Neural progenitor cell (in vitro differentiated cells): ENCODE results near the gene RAB29. TPM values are rescaled to one million over a fixed set of nuclear protein-coding genes. Genes with fewer than 3 reads are reported as not detected.

ENCODE experiments used
- DNase-seq: peaks from one replicate; pipeline ENCODE4 v3.0.0-alpha.2; 2016; ENCODE audit warnings: low spot score
- H2AFZ ChIP-seq: fragments of 200-600 bp; sonication (generic); replicated peaks from 2 replicates; pipeline ENCODE4 v1.6.1; 2016; ENCODE audit warnings: antibody characterized with exemption
- H3F3A ChIP-seq: fragments of 200-600 bp; sonication (generic); 2 replicates; pipeline ENCODE4 v1.6.1; 2016; ENCODE audit warnings: antibody characterized with exemption, low read depth
- H3K27ac ChIP-seq: fragments of 200-600 bp; sonication (generic); 2 replicates; pipeline ENCODE4 v1.5.1; 2016; ENCODE audit warnings: mild to moderate bottlenecking
- H3K27me3 ChIP-seq: fragments of 200-600 bp; sonication (generic); 2 replicates; pipeline ENCODE4 v1.6.1; 2016; ENCODE audit warnings: mild to moderate bottlenecking, moderate library complexity
- H3K36me3 ChIP-seq: fragments of 200-600 bp; sonication (generic); 2 replicates; pipeline ENCODE4 v1.5.1; 2016
- H3K4me1 ChIP-seq: fragments of 200-600 bp; sonication (generic); 2 replicates; pipeline ENCODE4 v1.6.1; 2016; ENCODE audit warnings: mixed run types
- H3K4me2 ChIP-seq: fragments of 200-600 bp; sonication (generic); 2 replicates; pipeline ENCODE4 v1.6.1; 2016
- H3K4me3 ChIP-seq: fragments of 200-600 bp; sonication (generic); 2 replicates; pipeline ENCODE4 v1.5.1; 2016
- H3K79me2 ChIP-seq: fragments of 200-600 bp; sonication (generic); 2 replicates; pipeline ENCODE4 v1.6.1; 2016; ENCODE audit warnings: low read depth
- H3K9ac ChIP-seq: fragments of 200-600 bp; sonication (generic); 2 replicates; pipeline ENCODE4 v1.6.1; 2016
- H3K9me3 ChIP-seq: fragments of 200-600 bp; sonication (generic); 2 replicates; pipeline ENCODE4 v1.5.1; 2016; ENCODE audit warnings: low read depth
- H4K20me1 ChIP-seq: fragments of 200-600 bp; sonication (generic); 2 replicates; pipeline ENCODE4 v1.6.1; 2016; ENCODE audit warnings: low read depth
- H3K27ac Mint-ChIP-seq: 3 replicates; pipeline ENCODE4 v1.8.0; 2021; ENCODE audit warnings: mixed read lengths
- H3K27me3 Mint-ChIP-seq: 2 replicates; pipeline ENCODE4 v1.8.0; 2022; ENCODE audit warnings: low read depth, mild to moderate bottlenecking, inconsistent platforms, moderate library complexity, mixed read lengths; ENCODE audit not compliant: insufficient read depth
- H3K36me3 Mint-ChIP-seq: 3 replicates; pipeline ENCODE4 v1.8.0; 2021; ENCODE audit warnings: mixed read lengths
- H3K4me1 Mint-ChIP-seq: 3 replicates; pipeline ENCODE4 v1.8.0; 2021; ENCODE audit warnings: mixed read lengths
- H3K4me3 Mint-ChIP-seq: 3 replicates; pipeline ENCODE4 v1.8.0; 2021; ENCODE audit warnings: mild to moderate bottlenecking, moderate library complexity, mixed read lengths
- H3K9me3 Mint-ChIP-seq: 3 replicates; pipeline ENCODE4 v1.8.0; 2020; ENCODE audit warnings: mixed read lengths
- CTCF ChIP-seq: fragments of 200-600 bp; sonication (generic); IDR thresholded peaks from 2 replicates; pipeline ENCODE4 v1.5.1; 2017; ENCODE audit warnings: antibody characterized with exemption, mild to moderate bottlenecking
- EZH2 ChIP-seq: fragments of 200-600 bp; sonication (generic); IDR thresholded peaks from 2 replicates; pipeline ENCODE4 v1.6.1; 2017; ENCODE audit warnings: antibody characterized with exemption, mild to moderate bottlenecking, moderate library complexity
- EZH2phosphoT487 ChIP-seq: fragments of 200-600 bp; sonication (generic); IDR thresholded peaks from 2 replicates; pipeline ENCODE4 v1.6.1; 2017; ENCODE audit warnings: antibody characterized with exemption
- total RNA-seq: library from RNA; depleted of rRNA; stranded (reverse); fragments of >200 nt; gene quantifications from 2 replicates; pipeline ENCODE4 v1.2.3, GENCODE V29; 2015; ENCODE audit warnings: low replicate concordance

Gene RAB29
- total RNA-seq, 1 donor from 2014 or later, result 3.8 TPM

GRCh38 chr1:205797168-205797567 is 21.9 kb upstream of the RAB29 start:
- Mint-ChIP-seq H3K4me3 (no peak overlapping the region), H3K27ac (no peak overlapping the region), H3K36me3 (peaks cover 29% of the 10 kb centered on the region), H3K27me3 (peaks cover 6% of the 10 kb centered on the region), H3K4me1 (peaks cover 9% of the 10 kb centered on the region), H3K9me3 (no peaks in the 10 kb centered on the region)
- no peak overlapping the region for H3K27ac ChIP-seq
- H3K4me3 ChIP-seq, result no peak overlapping the region
- H3K9me3 ChIP-seq, result no peaks in the 10 kb centered on the region
- no peaks in the 10 kb centered on the region for H3K79me2 ChIP-seq
- no peaks in the 10 kb centered on the region for H3K36me3 ChIP-seq
- H3F3A ChIP-seq, result peaks cover 11% of the 10 kb centered on the region
- peaks cover 8% of the 10 kb centered on the region for H4K20me1 ChIP-seq
- TF ChIP-seq EZH2phosphoT487, result no peak
- TF ChIP-seq EZH2, result no peak
- TF ChIP-seq CTCF, result no peak
- no peaks in the 10 kb centered on the region for H3K27me3 ChIP-seq
- no peak overlapping the region for H3K4me2 ChIP-seq
- H3K4me1 ChIP-seq, result peaks cover 30% of the 10 kb centered on the region
- no peak for DNase-seq
- H2AFZ ChIP-seq, result no peak overlapping the region
- H3K9ac ChIP-seq, result no peak overlapping the region

GRCh38 chr1:205794011-205794730 is 18.9 kb upstream of the RAB29 start:
- peaks cover 17% of the 10 kb centered on the region for H3F3A ChIP-seq
- H3K9ac ChIP-seq, result no peak overlapping the region
- H3K27me3 ChIP-seq, result no peaks in the 10 kb centered on the region
- Mint-ChIP-seq H3K27ac (no peak overlapping the region), H3K4me3 (no peak overlapping the region), H3K36me3 (peaks cover 31% of the 10 kb centered on the region), H3K9me3 (no peaks in the 10 kb centered on the region), H3K4me1 (peaks cover 14% of the 10 kb centered on the region), H3K27me3 (peaks cover 4% of the 10 kb centered on the region)
- H4K20me1 ChIP-seq, result peaks cover 3% of the 10 kb centered on the region
- no peak overlapping the region for H3K27ac ChIP-seq
- no peaks in the 10 kb centered on the region for H3K9me3 ChIP-seq
- H2AFZ ChIP-seq, result no peak overlapping the region
- H3K4me3 ChIP-seq, result no peak overlapping the region
- H3K79me2 ChIP-seq, result no peaks in the 10 kb centered on the region
- H3K4me2 ChIP-seq, result no peak overlapping the region
- TF ChIP-seq EZH2 (no peak), EZH2phosphoT487 (no peak), CTCF (no peak)
- DNase-seq, result no peak
- H3K36me3 ChIP-seq, result no peaks in the 10 kb centered on the region
- peaks cover 23% of the 10 kb centered on the region for H3K4me1 ChIP-seq

- H3K4me1 Mint-ChIP-seq, result peaks cover 14% of the 10 kb centered on the region
- peak; percentile 40 for DNase-seq
These were observed 17.8 kb upstream of the RAB29 start for GRCh38 chr1:205792961-205793673.

More at GRCh38 chr1:205792961-205793673, 17.8 kb upstream of the RAB29 start:
- H3K9ac ChIP-seq, result no peak overlapping the region
- H3K27me3 ChIP-seq, result no peaks in the 10 kb centered on the region
- no peaks in the 10 kb centered on the region for H3K9me3 ChIP-seq
- H3K4me1 ChIP-seq, result peaks cover 23% of the 10 kb centered on the region
- H3K4me3 ChIP-seq, result no peak overlapping the region
- H3K4me2 ChIP-seq, result peak overlapping the region; percentile 31
- TF ChIP-seq EZH2 (no peak), EZH2phosphoT487 (no peak), CTCF (no peak)
- Mint-ChIP-seq H3K27ac (no peak overlapping the region), H3K27me3 (peaks cover 2% of the 10 kb centered on the region), H3K4me3 (no peak overlapping the region), H3K36me3 (peaks cover 24% of the 10 kb centered on the region), H3K9me3 (no peaks in the 10 kb centered on the region)
- H3F3A ChIP-seq, result peaks cover 17% of the 10 kb centered on the region
- H2AFZ ChIP-seq, result no peak overlapping the region
- H3K79me2 ChIP-seq, result no peaks in the 10 kb centered on the region
- no peaks in the 10 kb centered on the region for H3K36me3 ChIP-seq
- peaks cover 3% of the 10 kb centered on the region for H4K20me1 ChIP-seq
- H3K27ac ChIP-seq, result no peak overlapping the region
